GM21526 (cell line): ENCODE data around the gene OGA.
A peak's percentile ranks its signal among the peaks of the same experiment; 100 is the strongest.

Experiments used
- ATAC-seq: cut with Tn5 transposase; IDR thresholded peaks from one replicate; pipeline ENCODE4 v1.9.1; 2021; ENCODE audit warnings: moderate library complexity; ENCODE audit not compliant: unreplicated experiment, low FRiP score

Gene OGA

DNA sequence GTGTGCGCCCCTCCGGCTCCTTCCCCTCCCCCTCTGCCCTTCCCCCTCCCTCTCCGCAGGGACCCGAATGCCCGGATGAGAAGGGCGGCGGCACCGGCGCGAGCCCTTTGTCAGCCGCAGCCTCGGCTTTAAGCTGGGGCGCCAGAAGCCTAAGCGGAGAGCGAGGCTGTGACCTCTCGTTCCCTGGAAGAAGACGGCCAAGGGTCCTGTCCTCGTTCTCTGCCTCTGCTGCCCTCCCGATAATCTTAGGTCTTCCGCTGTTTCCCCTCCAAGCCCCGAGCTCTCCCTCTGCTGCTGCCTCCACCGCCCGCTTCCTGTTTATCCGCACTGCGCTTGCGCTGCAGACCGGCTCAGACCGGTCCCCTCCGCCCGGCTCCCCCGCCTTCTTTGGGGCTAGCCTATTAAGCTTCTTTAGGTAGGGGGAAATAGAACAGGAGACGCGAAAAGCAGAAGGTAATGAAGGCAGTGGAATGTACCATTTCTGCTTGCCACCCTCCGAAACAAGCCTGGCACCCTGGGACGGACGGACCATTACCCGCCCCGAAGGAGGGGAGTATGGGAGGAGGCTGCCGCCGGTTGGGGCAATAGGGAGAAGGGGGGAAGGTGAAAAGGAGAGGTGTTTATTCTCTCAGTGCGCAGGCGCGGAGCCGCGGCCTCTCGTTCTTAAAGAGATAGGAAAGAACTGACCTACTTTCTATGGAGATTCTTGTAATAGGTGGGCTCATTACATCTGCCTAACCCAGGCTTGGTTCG, at the start of gene OGA:
Gene OGA (minus strand): TSS at position 326 of the 753 bp plus-strand sequence. CDS start 422 bp downstream, outside the sequence.
- peak; percentile 75 for ATAC-seq

DNA sequence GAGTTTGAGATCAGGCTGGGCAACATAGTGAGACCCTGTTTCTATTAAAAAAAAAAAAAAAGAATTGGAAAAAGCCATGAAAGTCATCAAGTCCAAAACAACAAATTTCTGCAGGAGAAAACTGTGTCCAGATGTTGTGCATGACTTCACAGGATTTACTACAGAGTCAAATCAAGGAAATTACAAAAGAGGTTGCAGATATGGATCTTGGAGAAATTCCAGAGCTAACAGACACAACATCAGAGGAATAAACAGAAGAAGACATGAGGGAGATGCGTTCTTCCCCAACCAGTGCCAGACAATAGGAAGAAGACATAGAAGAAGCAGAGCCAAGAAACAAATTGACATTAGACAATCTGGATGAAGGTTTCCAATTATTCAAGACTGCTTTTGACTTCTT, 49.7 kb upstream of the OGA start:
- no peak for ATAC-seq

DNA sequence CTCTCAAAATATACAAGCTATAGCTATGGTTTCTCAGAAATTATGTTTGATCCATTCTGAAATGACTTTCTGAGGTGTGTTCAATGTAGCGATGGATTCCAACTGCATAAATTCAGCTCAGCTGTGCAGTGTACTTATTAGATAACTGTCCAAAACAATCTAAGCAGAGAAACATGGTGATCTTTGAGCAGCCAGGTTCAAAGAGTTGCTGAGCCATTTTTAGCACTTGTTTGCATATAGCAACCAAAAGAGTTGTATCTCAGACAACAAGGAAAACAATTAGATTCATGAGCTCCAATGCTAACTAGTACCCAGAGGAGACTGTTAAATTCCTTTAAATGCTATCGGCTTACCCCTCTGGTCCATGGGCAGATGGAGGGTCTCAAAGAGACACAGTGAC, 41.3 kb upstream of the OGA start:
- no peak for ATAC-seq

DNA sequence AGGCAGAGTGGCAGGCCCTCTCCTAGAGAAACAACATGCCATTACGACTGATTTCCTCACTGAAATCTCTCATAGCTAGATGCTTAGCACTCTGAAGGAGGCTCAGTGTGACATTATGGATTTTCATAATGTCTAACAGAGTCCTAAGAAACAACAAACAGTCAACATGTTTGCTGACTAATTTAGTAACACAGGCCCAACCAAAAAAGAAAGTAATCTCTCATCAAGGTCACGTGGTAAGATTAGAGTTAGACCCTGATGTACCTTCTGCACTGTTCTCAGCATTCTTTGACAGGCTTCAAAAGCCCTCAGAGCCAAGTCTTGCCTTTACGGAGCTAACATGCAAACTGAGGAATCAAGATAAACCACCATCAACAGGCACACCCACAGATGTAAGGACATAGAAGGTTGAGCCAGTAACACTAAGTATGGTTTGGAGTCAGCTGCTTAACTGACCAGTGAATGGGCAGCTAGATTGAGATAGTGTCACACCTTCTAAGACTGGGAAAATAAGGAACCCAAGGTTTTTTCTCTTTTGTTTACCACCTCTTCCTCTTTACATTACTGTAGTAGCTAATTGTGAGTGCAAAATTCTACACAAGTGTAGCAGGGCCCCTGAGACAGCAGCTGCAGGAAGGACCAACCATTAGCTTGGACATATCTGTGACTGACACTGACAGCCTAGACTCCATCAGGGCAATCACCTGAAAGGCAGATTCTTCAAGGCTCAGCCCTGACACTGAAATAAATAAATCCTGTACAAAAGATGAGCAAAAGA, 40.7 kb upstream of the OGA start:
- ATAC-seq: peak; percentile 66

DNA sequence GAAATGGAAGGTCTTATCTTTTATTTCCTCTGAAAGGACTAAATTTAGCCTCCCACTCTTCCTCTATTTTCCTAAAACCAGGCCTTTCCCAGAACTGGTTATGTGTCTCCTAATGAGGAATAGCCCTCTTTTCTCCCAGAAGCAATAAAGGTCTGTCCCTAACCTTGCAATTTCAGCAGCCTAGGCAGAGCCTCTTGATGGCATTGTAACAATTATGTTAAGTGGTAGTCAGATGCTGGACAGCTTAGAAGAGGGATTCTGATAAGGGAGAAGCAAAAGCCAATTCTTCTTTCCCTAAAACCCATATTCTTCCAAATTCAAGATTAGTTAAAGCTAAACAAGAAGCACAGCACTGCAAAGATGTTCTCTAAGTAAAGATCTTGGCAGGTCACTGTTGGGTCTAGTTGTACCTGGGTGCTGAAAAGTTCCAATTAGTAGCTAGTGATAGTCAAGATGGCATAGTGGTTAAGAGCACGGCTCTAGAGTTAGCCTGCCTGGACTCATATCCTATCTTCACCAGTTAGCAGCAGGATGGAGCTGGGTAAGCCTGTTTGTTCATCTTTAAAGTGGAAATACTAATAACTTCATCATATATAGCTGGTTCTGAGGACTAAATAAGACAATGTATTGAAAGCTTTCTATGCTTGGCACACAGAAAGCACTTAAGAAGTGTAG, 39.7 kb upstream of the OGA start:
- no peak for ATAC-seq

DNA sequence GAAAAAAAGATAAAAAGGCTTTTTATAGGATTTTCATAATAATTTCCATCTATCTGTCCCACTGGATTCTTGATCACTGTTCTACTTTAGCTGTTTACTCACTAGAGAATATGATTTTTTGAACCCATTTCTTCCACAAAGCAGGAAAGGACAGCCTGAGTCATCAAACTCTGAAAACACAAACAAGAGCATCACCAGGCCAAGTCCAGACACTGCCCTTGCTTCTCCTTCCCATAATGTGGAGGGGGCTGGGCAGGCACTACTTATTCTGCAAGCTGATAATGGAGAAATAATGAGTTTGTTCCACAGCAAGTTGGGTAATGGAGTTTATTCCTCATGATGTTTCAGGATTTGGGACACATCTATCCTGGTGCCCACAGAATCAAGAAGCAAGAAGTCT, 38.4 kb upstream of the OGA start:
- no peak for ATAC-seq

DNA sequence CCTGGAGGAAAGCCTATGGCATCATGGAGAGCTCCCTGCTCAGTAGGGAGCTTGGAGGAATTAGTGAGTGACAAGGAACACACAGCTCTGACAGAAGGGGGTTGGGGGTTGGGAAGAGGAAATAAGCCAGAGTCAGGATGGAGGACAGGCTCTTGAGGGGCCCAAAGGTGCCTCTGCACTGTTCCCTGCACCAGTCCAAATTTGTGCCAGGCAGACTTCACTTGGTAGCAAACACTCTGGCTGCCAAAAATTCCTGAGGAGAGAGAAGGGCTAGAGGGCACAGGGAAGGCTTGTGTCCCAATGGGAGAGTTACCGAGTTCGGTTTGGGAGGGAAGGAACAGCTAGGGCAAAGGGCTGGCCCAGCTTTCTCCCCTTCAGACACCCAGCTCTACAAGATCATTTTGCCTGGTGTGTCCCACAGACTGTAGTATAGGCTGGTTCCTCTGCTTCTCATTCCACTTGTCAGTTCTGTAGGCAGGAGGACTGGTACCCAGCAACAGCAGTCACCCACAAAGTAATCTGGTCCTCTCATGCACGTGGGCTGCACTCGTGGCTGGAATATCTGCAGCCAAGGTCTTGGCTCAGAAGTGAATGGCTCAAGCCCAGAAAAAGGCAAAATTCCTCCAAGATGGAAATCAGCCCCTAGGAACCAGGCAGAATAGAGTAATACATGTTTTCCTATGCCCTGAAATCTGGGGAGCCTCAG, 33.3 kb upstream of the OGA start:
- no peak for ATAC-seq

DNA sequence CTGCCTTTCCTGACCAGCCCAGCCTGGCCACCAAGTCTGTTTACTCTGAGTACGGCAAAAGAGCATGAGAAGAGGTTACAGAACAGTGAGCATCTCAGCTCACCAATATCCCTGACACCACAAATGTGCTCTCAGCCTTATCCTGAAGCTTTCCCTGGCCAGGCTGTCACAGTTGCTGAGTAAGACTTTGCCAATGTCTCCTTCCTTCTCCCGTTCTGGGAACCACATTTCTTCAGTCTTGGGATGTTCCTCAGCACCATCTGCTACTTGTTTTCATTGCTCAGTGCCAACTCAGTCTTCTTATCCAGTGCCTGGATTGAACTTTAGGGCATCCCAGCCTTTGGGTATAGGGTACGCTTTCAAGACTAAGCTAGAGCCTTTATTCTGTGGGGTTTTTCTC, 32.5 kb upstream of the OGA start:
- no peak for ATAC-seq

DNA sequence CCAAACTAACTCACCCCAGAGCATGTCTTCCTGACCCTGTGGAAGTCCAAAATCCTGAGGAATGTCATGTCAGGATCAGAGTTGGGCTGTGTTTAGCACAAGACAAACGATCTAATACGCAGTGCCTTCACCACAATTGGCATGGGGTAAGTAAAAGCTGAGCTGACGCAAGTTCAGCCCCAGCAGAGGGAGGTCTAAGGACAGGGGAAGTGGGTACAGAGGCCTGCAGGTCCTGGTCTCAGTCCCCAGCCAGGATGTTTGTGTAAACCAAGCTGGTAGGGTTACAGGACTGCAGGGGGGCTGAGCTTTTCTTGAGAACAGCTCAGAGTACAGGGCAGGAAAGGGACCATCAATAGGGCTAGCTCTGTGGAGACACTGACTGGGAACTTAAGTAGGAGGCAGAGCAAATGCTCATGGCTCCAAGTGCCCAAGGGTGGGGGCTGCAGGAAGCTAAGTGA, 30.7 kb upstream of the OGA start:
- ATAC-seq: no peak

DNA sequence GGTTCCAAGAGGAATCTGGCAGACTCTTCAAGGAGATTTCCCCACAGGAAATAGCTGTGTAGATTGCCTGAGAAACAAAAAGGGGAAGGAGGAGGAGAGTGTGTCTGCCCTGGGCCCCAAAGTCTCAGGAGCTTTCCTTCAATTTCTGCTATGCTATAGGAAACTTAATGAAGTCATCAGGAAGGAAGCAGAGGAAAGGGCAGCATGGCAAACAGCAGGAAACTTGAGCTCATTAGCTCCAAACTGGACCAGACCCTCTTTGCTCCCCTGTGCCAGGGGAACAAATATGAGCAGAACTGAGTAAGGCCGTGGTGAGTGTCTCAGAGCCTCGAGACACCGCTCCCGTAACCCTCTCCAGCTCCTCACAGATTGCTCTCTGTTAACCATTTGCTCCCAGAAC, 30.2 kb upstream of the OGA start:
- ATAC-seq: no peak

DNA sequence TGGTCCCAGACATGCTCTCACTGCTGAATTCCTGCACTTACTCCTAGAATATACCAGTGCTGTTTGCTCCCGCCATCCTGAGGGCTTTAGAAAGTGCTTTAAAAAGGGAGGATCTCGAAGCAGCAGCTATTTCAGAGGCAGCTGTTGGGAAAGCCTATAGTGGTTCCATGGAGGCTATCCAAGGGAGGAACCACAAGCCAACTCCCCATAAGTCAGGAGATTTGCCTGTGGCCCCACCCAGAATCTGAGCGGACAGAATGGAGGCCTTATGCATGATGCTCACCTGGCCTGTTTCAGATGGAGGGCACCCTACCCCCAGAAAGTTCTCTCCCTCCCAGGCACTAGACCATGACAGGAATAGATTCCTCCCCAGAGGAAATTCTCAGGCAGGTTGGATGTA, 27.6 kb upstream of the OGA start:
- no peak for ATAC-seq

DNA sequence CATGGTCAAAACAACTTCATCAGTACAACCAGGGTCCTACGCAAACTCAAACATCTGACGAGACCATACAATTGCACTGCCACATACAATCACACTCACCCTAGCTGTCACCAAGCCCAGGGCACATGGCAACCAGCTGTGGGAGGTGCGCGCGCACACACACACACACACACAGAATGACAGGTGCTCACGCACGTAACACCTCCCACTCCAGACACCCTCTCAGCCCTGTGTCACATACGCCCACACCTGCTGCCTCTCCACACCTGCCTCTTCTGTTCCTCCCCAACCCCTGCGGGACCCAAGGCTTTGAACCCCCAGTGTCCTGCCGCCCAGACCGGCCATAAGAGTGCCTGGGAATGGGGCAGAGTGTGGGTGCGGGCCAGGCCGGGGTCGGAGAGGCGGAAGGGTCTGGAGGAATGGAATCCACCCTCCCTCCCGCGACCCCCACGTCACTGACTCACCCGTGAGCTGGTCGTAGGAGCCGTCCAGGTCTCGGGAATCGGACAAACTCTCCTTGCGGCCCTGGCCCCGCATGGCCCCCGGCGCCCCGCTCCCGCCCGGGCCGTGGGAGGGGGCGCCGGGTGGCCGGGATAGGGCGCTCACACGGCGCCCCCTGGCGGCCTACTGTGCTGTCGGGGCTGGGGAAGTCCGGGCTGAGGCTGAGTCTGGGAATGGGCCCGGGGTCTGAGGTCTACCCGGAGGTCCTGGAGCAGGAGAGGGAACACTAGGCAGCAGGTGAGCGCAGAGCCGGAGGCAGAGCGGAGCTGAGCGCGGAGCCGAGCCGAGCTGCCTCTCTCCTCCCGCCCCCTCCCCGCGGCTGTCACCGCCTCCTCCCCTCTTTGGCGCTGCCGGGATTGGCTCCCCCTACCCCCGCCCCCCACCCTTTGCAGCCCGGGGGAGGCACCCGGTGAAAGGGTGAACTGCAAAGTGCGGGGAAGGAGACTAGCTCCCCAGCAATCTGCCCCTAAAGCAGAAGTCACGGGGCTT, 25.1 kb upstream of the OGA start, which contains the start of gene KCNIP2:
Gene KCNIP2 (minus strand): TSS at position 769 of the 990 bp plus-strand sequence. CDS start 232 bp downstream, at position 537.
- ATAC-seq: no peak

DNA sequence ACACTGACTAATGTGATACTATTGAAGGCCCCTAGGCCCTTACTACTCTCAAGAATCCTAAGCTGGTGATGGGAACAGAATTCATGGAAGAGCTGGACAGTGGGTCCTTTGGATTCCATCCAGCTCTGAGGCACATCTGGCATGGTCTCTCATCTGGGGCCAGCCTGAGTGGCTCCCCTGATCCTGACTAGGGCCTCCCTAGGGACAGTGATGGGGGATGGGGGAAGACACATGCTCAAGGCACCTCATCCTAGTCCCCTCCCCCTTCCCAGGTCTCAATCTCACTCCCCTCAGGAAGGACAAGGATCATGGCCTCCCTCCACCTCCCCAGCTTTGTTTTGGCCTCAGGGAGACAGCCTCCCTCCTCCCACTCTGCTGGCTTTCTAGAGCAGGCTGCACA, 23.6 kb upstream of the OGA start:
- no peak for ATAC-seq

DNA sequence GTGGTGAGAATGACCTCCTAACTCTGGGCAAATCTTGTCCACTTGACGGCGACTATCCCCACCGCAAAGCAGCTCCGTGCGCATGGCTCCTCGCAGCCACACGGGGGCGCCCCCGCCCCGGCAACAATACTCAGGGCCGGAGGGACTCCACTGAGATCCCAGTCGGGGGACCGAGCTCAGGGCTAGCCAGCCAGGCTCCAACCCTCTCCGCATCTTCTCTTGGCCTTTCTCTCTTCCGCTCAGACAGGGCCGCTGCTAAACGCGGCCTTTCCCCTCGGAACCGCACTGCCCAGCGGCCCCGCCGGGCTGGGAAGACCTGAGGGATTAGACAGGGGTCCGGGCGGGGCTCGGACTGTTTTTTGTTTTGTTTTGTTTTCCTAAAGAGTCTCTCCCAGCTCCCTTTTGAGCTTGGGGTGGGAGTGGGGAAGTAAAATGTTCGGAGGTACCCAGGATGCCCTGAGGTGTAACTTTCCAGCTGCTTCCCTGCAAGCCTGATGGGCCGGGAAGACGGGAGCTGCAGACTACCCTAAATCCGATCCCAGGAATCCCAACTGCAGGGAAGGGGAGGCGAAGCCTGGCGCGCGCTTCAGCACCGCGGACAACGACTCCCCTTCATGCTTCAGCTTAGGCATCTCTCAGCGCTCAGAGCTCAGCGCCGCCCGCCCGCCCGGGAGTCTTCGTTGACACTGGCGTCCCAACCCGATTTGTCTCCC, 22.7 kb upstream of the OGA start:
- ATAC-seq: peak; percentile 42

DNA sequence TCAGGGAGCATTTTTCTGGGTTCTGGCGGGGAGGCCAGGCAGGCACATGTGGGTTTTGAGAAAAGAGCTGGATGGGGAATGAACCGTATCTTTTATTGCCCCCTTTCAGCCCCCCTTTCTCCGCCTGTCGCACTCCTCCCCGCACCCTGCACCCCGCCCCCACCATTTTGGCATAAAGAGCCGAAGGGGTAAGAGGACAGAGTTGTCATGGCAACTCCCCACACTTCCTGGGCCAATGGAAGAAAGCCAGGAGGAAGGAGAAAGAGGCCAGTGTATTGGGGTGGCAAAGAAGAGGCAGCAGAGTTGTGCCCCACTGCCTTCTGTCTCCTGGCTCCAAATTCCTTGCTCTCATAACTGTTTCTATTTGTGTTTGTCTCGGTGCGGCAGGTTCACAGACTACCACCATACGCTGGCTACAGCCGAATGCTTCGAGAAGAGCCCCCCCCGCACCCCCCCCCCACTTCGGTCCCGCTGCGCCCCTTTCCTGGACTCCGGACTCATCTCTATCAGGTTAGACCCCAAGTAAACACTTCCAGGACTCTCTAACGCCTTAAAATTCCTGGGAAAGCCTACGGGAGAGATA, 21.9 kb upstream of the OGA start:
- no peak for ATAC-seq

DNA sequence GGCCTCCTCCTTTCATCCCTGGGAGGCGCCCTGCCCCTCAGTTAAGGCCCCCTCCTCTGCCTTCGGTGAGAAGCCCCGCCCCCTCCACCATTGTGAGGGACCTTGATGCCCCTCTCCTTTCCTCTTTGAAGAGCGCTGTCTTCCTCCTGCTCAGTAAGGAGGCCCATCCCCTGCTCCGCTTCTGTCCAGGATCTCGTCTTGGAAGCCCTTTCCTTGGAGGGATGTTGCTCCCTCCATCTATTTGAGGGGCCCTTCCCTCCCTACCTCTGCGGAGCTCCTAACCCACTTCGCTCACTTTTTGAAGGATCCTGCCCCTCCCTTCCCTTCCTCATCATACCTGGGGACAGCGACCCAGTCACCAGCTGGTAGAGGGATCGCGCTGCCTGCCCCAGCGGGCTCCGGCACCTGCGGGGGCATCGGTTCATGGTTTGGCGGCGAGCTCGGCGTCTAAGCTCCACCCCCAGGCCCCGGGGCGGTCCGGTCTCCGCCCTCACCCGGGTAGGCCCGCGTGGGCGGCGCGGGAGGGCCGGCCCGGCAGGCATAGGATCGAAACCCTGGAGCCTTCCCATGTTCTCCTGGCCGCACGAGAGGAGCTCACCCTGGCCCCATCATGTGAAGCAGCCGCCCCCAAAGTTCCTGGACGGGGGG, 21.3 kb upstream of the OGA start:
- no peak for ATAC-seq

DNA sequence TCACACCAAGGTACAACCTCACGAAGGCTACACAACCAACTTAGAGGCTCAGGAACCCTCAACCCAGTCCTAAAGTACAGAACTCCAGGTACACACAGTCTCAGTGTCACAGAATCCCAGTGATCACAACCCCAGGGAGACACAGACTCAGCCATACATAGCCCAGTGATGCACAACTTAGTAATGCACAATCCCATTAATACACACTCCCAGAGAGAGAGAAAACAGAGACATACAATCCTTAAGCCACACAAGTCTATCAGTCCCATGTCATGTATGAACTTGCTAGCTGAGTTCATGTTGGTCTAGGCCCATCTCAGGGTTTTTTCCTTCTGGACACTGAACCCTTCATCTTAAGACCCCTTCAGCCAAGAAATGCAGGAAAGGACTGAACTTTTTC, 20.8 kb upstream of the OGA start:
- no peak for ATAC-seq

DNA sequence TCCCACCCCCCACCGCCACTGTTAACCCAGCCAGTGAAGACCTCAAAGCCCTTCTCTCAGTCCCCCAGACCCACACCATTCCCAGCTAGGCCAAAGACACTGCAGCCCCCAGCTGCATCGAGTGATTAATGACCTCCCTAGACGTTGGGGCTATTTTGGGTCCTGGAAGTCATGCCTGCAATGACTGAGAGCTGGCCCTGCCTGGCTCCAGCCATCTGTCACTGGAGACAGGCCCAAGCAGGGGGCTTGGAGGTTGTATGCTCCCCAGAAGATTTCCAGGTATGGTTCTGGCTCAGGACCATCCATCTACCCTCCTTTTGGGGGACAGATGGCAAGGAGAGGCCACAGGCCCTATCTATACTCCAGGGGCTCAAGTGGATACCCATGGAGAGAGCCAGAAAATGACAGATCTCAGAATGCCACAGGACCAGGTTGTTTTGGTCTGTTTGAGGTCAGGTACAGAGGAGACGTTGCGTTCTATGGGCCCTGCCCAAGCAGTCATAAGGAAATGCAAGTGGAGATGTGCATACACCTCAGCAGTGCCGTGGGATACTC, 20.2 kb upstream of the OGA start:
- ATAC-seq: no peak
